NCI-H460 (cell line): Measurements from ENCODE around the gene AMZ2. TPM values are rescaled to one million over a fixed set of nuclear protein-coding genes. Genes with fewer than 3 reads are reported as not detected.
"Not testable (repeated sequence)": the region's sequence is repeated elsewhere in the genome, so short reads cannot be mapped to it uniquely, and the experiment has no call there.

Source experiments
- DNase-seq: peaks from one replicate; pipeline ENCODE4 v3.0.0-alpha.2; 2016; ENCODE audit warnings: low read depth; ENCODE audit errors: extremely low read depth
- total RNA-seq: library from RNA; depleted of rRNA; stranded (reverse); fragments of >200 nt; shearing (Covaris generic); gene quantifications from 2 replicates; pipeline ENCODE4 v1.2.3, GENCODE V29; 2014

Gene AMZ2
- total RNA-seq, 1 experiment from 2014 or later, result 160 TPM

DNA sequence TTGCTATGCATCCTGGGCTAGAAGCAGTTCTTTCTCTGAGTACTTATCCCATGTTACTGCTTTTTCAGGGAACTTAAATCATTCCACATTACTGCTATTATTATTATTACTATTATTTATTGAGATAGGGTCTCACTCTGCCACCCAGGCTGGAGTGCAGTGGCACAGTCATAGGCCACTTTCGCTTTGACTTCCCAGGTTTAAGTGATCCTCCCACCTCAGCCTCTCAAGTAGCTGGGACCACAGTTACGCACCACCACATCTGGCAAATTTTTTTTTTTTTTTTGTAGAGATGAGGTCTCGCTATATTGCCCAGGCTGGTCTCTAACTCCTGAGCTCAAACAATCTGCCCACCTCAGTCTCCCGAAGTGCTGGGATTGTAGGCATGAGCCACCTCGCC, 28.4 kb upstream of the AMZ2 start:
- not testable (repeated sequence) for DNase-seq

DNA sequence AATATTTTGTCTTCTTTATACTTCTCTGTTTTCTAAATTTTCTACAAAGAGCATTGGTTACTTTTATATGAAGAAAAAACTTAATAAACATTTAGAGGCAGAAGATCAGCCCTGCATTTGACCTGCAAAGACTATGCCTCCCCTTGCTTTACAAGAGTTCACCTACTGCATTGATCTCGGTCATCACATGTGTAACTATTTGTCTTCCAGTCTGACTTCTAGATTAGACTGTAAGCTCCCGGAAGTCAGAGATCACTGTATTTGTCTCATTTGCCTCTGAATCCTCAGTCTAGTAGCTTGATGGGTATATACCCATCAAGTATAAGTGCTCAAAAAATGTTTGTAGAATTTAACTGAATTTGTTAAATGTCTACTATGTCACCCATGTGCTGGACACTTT, 27.7 kb upstream of the AMZ2 start:
- not testable (repeated sequence) for DNase-seq

- DNase-seq, result not testable (repeated sequence)
Measured at GRCh38 chr17:68220786-68221185, 27.1 kb upstream of the AMZ2 start.

DNA sequence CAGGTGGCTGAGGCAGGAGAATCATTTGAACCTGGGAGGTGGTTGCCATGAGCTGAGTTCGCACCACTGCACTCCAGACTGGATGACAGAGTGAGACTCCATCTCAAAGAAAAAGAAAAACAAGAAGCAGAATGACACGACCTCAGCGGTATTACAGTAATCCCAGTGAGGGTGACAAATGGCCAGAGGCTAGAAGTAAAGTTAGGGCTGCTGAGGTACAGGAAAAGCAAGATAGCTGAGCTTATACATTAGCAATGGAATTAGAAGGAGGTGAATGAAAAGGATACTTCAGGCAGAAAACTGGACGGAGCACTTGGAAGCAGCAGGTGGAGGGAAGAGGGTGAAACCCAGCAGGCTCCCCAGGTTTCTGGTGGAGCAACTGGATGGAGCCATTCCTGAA, 26.1 kb upstream of the AMZ2 start:
- no peak for DNase-seq

- DNase-seq, result no peak
Measured at GRCh38 chr17:68222606-68223005, 25.2 kb upstream of the AMZ2 start.

GRCh38 chr17:68225055-68225454, 22.8 kb upstream of the AMZ2 start:
- DNase-seq, result not testable (repeated sequence)

GRCh38 chr17:68228039-68228680, 19.7 kb upstream of the AMZ2 start:
- not testable (repeated sequence) for DNase-seq

GRCh38 chr17:68228817-68229570, 18.8 kb upstream of the AMZ2 start:
- DNase-seq, result no peak

GRCh38 chr17:68229619-68230018, 18.2 kb upstream of the AMZ2 start:
- DNase-seq, result no peak

DNA sequence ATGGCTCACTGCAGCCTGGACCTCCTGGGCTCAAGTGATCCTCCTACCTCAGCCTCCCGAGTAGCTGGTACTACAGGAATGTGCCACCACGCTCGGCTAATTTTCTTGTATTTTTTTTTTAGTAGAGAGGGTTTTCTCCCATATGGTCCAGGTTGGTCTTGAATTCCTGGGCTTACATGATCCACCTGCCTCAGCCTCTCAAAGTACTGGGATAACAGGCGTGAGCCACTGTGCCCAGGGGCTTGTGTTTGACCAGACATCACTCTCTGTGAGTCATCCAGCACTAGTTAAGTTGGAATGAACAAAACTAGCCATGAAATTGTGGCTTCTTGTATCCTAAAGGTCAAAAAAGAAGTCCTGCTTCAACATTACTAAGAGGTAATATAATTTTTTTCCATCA, 16.7 kb upstream of the AMZ2 start:
- DNase-seq, result not testable (repeated sequence)

GRCh38 chr17:68231541-68231940, 16.3 kb upstream of the AMZ2 start:
- DNase-seq, result no peak

- DNase-seq, result not testable (repeated sequence)
Measured at GRCh38 chr17:68232741-68233140, 15.1 kb upstream of the AMZ2 start.

DNA sequence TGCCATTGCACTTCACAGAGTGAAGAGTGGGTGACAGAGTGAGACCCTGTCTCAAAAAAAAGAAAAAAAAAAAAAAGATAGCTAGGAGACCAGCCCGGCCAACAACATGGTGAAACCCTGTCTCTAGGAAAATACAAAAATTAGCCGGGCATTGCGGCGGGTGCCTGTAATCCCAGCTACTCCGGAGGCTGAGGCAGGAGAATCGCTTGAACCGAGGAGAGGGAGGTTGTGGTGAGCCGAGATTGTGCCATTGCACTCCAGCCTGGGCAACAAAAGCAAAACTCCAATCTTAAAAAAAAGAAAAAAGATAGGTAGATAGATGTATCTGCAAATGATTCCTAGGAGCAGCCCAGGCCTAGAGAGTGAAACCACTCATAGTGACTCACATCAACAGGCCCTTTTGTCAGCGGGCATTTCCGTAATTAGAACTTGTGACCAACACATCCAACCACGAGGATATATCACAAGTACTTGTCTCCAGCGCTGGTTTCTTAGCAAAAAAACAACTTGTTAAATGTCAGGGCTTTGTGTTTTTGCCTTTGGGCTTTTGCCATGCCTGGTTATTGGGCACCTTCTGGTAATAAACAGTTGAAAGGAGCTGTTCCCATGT, 13.0 kb upstream of the AMZ2 start:
- DNase-seq, result not testable (repeated sequence)

- not testable (repeated sequence) for DNase-seq
Measured at GRCh38 chr17:68235336-68235791, 12.5 kb upstream of the AMZ2 start.

DNA sequence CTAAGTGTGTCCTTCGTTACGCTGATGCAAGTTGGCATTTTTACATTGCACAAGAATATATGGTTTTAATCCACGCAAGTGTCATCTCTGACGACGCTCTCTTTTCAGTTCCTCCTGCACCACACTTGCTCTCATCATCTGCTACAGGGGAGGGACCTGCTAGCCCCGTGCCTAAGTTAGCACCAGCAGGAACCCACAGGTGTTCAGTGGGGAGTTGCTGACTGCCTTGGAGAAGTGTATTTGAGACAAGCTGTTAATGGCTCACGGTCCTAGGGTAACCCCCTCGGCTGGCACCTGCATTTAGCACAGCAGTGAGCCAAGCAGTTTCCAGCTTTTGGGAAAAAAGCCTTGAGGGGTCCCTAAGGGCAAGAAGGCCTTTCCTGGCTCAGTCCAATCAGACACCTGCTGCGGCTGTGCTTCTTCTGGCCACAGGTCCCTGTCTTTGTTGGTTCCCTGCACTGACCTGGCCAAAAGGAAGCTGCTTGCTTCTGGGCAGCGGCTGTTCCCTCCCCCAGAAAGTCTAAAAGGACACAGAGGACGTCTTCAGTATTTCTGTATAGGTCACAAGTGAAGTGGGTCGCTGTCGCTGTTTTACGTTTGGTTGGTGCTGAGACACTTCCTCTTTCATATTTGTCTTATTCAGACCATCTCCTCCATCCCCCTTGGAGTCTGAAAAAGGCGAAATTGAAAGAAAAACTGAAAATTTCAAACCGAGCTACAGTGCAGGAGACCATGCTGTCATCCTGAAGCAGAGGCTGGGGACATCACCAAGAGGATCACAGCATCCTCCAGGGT, 10.3 kb upstream of the AMZ2 start:
- DNase-seq, result not testable (repeated sequence)

- DNase-seq, result no peak
Measured at GRCh38 chr17:68238164-68238870, 9.5 kb upstream of the AMZ2 start.

- DNase-seq, result no peak
Measured at GRCh38 chr17:68238871-68239253, 9.0 kb upstream of the AMZ2 start.

DNA sequence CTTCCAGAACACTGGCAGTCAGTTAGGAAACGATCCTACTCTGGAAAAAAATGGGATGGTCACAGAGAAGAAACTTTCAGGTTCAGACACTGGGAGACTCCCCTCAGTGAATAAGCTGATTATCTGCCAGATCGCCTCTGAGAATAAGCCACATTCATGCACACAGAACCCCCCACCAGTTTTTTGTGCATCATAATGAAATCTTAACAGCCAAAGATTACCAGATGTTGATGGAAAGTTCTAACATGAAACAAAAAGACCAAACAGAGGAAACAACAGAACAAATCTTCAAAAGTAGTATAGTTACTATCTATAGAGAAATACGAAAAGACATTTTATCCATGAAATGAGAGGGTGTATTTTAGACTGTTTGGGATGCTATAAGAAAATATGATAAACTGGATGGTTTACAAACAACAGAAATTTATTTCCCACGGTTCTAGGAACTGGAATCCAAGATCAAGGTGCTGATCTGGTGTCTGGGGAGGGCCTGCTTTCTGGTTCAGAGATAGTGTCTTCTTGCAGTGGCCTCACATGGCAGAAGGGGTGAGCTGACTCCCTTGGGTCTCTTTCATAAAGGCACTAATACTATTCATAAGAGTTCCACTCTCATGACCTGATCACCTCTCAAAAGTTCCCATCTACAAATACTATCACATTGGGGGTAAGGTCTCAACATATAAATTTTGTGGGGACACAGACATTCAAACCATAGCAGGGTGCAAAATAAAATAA, 8.0 kb upstream of the AMZ2 start:
- DNase-seq, result no peak

GRCh38 chr17:68246271-68247028, 1.4 kb upstream of the AMZ2 start:
- DNase-seq, result no peak
